Smooth muscle cell (in vitro differentiated cells): ENCODE measurements around the gene CEP78. TPM values are rescaled to one million over a fixed set of nuclear protein-coding genes. Genes with fewer than 3 reads are reported as not detected.

Experiments used
- DNase-seq: peaks from one replicate; lab custom pipeline; 2025; ENCODE audit not compliant: unreplicated experiment; lab: John Stamatoyannopoulos, UW
- H2AFZ ChIP-seq: fragments of 200-600 bp; sonication (generic); 2 replicates; pipeline ENCODE4 v1.6.0; 2016; ENCODE audit warnings: antibody characterized with exemption, low read depth, mild to moderate bottlenecking
- H3F3A ChIP-seq: fragments of 200-600 bp; sonication (generic); 2 replicates; pipeline ENCODE4 v1.6.0; 2017; ENCODE audit warnings: antibody characterized with exemption, low read depth
- H3K27ac ChIP-seq: fragments of 200-600 bp; sonication (generic); 2 replicates; pipeline ENCODE4 v1.5.1; 2016; ENCODE audit warnings: low read depth, mild to moderate bottlenecking
- H3K27me3 ChIP-seq: fragments of 200-600 bp; sonication (generic); 2 replicates; pipeline ENCODE4 v1.6.1; 2016; ENCODE audit warnings: low read depth, mild to moderate bottlenecking
- H3K36me3 ChIP-seq: fragments of 200-600 bp; sonication (generic); 2 replicates; pipeline ENCODE4 v1.5.1; 2016; ENCODE audit warnings: low read depth
- H3K4me1 ChIP-seq: fragments of 200-600 bp; sonication (generic); 2 replicates; pipeline ENCODE4 v1.5.1; 2016; ENCODE audit warnings: low read depth
- H3K4me2 ChIP-seq: fragments of 200-600 bp; sonication (generic); 2 replicates; pipeline ENCODE4 v1.6.0; 2016; ENCODE audit warnings: mild to moderate bottlenecking
- H3K4me3 ChIP-seq: fragments of 200-600 bp; sonication (generic); 2 replicates; pipeline ENCODE4 v1.5.1; 2016; ENCODE audit warnings: mild to moderate bottlenecking
- H3K79me2 ChIP-seq: fragments of 200-600 bp; sonication (generic); 2 replicates; pipeline ENCODE4 v1.6.0; 2016; ENCODE audit warnings: low read depth, mild to moderate bottlenecking
- H3K9ac ChIP-seq: fragments of 200-600 bp; sonication (generic); 2 replicates; pipeline ENCODE4 v1.6.0; 2016; ENCODE audit warnings: low read depth
- H3K9me3 ChIP-seq: fragments of 200-600 bp; sonication (generic); replicated peaks from 2 replicates; pipeline ENCODE4 v1.5.1; 2016; ENCODE audit warnings: low read depth
- H4K20me1 ChIP-seq: fragments of 200-600 bp; sonication (generic); 2 replicates; pipeline ENCODE4 v1.6.0; 2016; ENCODE audit warnings: low read depth
- CTCF ChIP-seq: fragments of 200-600 bp; sonication (generic); IDR thresholded peaks from 2 replicates; pipeline ENCODE4 v1.5.1; 2017; ENCODE audit warnings: borderline replicate concordance, mild to moderate bottlenecking, antibody characterized with exemption; ENCODE audit not compliant: insufficient read depth, poor library complexity, severe bottlenecking
- WGBS: methylation state at CpG from one replicate; pipeline ENCODE4 v1.1.7; 2016; ENCODE audit warnings: low lambda C conversion rate; 5-methylcytosine and 5-hydroxymethylcytosine counted together
- polyA plus RNA-seq: library from polyadenylated mRNA; unstranded; fragments of >200 nt; fragmentation: Nextera tagmentation; extraction: Ambion mirVana; gene quantifications from 2 replicates; pipeline ENCODE4 v1.2.1, GENCODE V29; 2016
- total RNA-seq: library from RNA; depleted of rRNA; stranded (reverse); fragments of >200 nt; gene quantifications from 2 replicates; pipeline ENCODE4 v1.2.3, GENCODE V29; 2014

Gene CEP78
- total and polyA plus RNA-seq, 2 experiments from 2014 or later, result 8.2 to 25.4 TPM

- no peaks in the 10 kb centered on the region for H3K36me3 ChIP-seq
- no peaks in the 10 kb centered on the region for H3K27me3 ChIP-seq
- no peak for TF ChIP-seq CTCF
- no peaks in the 10 kb centered on the region for H3K9me3 ChIP-seq
- H3F3A ChIP-seq, result no peaks in the 10 kb centered on the region
- no peak overlapping the region for H3K9ac ChIP-seq
- no peaks in the 10 kb centered on the region for H3K4me1 ChIP-seq
- H3K27ac ChIP-seq, result no peak overlapping the region
- H3K4me3 ChIP-seq, result no peak overlapping the region
- no peak overlapping the region for H2AFZ ChIP-seq
- no peaks in the 10 kb centered on the region for H3K79me2 ChIP-seq
- no peak for DNase-seq
- H4K20me1 ChIP-seq, result no peaks in the 10 kb centered on the region
- no peak overlapping the region for H3K4me2 ChIP-seq
- 86% methylated on average over 1 of the region's 1 CpG for WGBS
Measured at GRCh38 chr9:78289474-78289873, 53.6 kb downstream of the CEP78 start.

DNA sequence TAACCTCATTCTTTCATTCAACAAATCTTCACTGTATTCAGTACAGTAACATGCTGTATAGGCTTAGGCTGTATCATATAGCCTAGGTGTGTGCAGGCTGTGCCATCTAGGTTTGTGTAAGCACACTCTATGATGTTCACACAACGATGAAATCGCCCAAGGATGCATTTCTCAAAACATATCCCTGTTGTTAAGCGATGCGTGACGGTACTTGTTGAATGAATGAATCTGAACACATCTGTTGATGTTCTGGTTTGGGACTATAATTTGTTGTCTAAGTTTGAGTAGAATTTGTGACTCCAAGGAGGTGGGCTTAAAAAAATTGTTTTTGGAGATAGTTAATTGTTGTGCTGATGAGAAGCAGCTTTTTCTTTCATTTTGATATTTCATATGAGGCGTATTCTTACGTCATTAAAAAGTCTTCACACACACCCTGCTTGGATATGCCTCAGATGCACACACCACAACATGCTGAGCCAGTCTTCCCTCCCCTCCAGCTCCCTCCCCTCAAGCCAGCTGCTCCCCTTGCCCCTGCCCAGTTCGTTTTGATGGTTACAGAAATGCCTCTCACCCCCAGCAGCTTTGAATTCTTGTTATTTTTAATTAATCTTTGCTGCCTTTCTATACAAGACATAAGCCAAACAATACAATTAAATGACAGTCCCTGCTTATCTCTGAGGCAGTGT is 55.5 kb downstream of the CEP78 start:
- Histone ChIP-seq H3K4me2 (no peak overlapping the region), H3F3A (peaks cover 7% of the 10 kb centered on the region), H3K27me3 (no peaks in the 10 kb centered on the region), H3K4me1 (peaks cover 12% of the 10 kb centered on the region), H4K20me1 (no peaks in the 10 kb centered on the region), H2AFZ (no peak overlapping the region), H3K27ac (no peak overlapping the region), H3K9ac (no peak overlapping the region), H3K9me3 (no peaks in the 10 kb centered on the region), H3K4me3 (no peak overlapping the region), H3K79me2 (no peaks in the 10 kb centered on the region), H3K36me3 (no peaks in the 10 kb centered on the region)
- no peak for DNase-seq
- no peak for TF ChIP-seq CTCF
- 88% methylated on average over 8 of the region's 8 CpGs for WGBS

DNA sequence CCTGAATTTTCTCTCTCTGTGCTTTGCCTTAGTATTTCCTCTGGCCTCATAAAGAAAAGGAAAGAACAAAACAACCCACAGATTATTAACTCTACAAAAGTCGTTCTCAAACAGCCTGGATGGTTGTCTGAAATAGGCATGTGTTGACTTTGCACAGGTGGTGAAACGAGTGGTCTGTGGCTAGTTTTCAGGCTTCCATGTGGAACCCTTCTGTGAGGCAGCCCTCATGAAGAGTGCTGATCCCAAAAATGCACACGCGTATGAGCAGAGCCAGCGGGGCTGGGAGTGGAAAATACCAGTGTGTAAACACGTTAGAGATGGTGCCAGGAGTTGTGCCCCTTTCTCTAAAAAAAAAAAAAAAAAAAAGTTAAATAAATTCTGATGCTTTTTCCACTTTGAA is 56.2 kb downstream of the CEP78 start:
- Histone ChIP-seq H4K20me1 (no peaks in the 10 kb centered on the region), H3K9me3 (no peaks in the 10 kb centered on the region), H3K27ac (no peak overlapping the region), H3K4me1 (peaks cover 13% of the 10 kb centered on the region), H2AFZ (no peak overlapping the region), H3K9ac (no peak overlapping the region), H3K4me2 (no peak overlapping the region), H3K36me3 (no peaks in the 10 kb centered on the region), H3F3A (peaks cover 7% of the 10 kb centered on the region), H3K79me2 (peaks cover under 1% of the 10 kb centered on the region), H3K4me3 (no peak overlapping the region), H3K27me3 (no peaks in the 10 kb centered on the region)
- WGBS, result 66% methylated on average over 6 of the region's 6 CpGs
- DNase-seq, result no peak
- TF ChIP-seq CTCF, result no peak

DNA sequence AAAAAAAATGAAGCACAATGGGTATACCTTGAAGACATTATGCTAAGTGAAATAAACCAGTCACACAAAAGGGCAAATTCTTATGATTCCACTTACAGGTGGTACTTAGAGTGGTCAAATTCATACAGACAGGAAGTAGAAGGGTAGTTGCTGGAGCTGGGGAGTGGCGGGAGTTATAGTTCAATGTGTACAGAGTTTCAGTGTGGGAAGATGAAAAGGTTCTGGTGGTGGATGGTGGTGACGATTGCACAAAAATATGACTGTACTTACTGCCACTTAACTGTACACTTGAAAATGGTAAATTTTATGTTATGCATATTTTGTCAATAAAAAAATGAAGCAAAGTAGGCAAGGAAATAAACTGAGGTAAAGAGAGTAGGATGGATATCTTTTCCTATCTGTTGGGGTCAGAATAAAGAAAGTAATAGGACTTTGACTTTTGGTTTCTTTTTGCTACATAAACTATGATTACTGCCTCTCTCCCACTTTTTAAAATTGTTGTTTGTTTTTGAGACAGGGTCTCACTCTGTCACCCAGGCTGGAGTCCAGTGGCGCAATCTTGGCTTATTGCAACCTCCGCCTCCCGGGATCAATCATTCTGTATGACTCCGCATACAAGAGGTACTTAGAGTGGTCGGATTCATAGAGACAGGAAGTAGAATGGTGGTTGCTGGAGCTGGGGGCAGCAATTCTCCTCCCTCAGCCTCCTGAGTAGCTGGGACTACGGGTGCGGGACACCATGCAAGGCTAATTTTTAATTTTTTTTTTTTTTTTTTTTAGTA is 57.0 kb downstream of the CEP78 start:
- Histone ChIP-seq H2AFZ (no peak overlapping the region), H3K9ac (no peak overlapping the region), H3K4me3 (no peak overlapping the region), H3K27me3 (no peaks in the 10 kb centered on the region), H3K36me3 (no peaks in the 10 kb centered on the region), H3K79me2 (peaks cover 9% of the 10 kb centered on the region), H3K9me3 (no peaks in the 10 kb centered on the region), H4K20me1 (no peaks in the 10 kb centered on the region), H3K27ac (no peak overlapping the region), H3K4me2 (no peak overlapping the region), H3F3A (peaks cover 7% of the 10 kb centered on the region), H3K4me1 (peaks cover 13% of the 10 kb centered on the region)
- no peak for DNase-seq
- no peak for TF ChIP-seq CTCF
- 86% methylated on average over 9 of the region's 9 CpGs for WGBS
